Fibroblast of the conjunctiva (primary cell): ENCODE results near the gene RGS9BP.
"Not testable (repeated sequence)": the region's sequence is repeated elsewhere in the genome, so short reads cannot be mapped to it uniquely, and the experiment has no call there.

ENCODE experiments used
- DNase-seq: peaks from one replicate; pipeline ENCODE4 v3.0.0-alpha.2; 2010; ENCODE audit warnings: low read depth

The RGS9BP gene

GRCh38 chr19:32695506-32695905 lies 19.9 kb downstream of the RGS9BP start:
- not testable (repeated sequence) for DNase-seq

GRCh38 chr19:32696771-32697170 lies 21.1 kb downstream of the RGS9BP start:
- DNase-seq: not testable (repeated sequence)

DNA sequence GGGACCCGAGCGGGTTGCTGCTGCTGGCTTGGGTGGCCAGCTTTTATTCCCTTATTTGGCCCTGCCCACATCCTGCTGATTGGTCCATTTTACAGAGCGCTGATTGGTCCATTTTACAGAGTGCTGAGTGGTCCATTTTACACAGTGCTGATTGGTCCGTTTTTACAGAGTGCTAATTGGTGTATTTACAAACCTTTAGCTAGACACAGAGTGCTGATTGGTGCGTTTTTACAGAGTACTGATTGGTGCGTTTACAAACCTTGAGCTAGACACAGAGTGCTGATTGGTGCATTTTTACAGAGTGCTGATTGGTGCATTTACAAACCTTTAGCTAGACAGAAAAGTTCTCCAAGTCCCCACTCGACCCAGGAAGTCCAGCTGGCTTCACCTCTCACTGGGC lies 24.5 kb downstream of the RGS9BP start:
- DNase-seq: not testable (repeated sequence)

DNA sequence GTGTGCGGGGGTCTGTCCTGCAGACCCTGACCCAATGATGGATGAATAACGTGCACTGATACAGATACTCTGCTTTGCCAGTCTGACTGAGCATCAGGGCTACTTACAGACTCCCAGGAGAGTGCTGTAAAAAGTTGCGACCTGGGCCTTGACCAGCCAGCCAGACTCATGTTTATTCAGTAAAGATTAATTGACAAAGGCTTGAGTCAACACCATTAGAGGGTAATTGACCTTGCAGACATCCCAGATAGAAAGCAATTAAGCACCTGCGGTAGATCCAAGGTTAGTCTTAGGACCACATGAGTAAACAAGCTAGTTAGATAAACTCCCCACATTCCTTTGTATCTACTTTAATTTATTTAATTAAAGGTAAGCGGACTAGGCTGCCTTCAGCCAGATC lies 26.4 kb downstream of the RGS9BP start:
- no peak for DNase-seq

DNA sequence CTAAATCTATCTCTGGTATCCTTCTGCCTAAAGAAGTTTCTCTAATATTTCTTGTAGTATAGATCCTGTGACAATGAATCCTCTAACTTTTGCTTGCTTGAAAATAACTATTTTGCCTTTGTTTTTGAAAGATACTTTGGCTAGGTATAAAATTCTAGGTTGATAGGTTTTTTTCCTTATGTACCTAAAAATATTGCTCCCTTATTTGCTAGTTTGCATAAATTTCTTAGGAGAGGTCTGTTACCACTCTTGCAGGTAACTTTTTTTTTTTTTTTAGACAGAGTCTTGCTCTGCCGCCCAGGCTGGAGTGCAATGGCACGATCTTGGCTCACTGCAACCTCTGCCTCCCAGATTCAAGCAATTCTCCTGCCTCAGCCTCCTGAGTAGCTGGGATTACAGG lies 28.4 kb downstream of the RGS9BP start:
- DNase-seq: not testable (repeated sequence)

DNA sequence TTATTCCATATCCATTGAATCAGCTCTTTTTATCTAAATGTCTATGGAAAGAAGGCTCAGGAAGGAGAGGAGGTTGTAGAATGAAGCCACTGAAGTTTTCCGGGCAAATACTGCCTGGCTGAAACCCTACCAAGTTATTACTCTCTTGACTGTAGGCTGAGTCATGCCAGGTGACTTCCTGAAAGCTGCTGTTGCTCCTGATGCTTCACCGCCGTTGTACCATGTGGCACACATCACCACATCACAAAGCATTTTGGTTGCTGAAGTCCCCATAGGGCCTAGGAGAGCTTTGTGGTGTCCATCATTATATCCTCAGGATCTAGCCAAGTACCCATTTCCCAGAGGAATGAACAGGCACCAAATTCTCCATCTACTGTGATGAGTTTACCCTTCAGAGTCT lies 32.8 kb downstream of the RGS9BP start:
- DNase-seq: no peak

DNA sequence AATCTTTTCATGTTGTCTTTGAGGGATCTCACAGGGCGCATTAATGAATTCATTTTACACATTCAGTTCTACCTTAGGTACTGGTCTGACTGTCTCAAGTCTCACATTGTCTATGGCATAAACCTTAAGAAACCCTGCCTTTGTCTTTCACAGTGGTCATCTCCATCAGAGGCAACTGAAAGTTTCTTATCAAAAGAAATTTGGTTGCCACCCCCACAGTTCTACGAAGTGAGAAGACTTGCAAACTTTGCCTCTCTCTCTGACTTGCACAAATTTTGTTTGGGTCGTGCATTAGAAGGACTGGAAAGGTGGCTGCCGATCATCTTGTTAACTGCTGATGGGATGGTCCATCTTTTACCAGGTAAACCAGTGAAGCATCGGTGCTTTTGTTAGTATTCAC lies 33.4 kb downstream of the RGS9BP start:
- DNase-seq: no peak

- DNase-seq: no peak
These were observed 36.1 kb downstream of the RGS9BP start for GRCh38 chr19:32711747-32712146.

DNA sequence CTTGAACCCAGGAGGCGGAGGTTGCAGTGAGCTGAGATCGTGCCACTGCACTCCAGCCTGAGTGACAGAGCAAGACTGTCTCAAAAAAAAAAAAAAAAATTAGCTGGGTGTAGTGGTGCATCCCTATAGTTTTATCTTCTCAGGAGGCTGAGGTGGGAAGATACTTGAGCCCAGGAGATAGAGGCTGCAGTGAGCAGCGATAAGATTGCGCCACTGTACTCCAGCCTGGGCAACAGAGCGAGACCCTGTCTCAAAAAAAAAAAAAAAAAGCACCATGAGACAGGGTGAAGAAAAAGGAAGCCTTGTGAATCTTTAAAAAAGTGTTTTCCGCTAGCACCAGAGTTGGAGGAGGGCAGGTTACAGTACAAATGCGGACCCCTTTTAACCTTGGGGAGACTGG lies 40.6 kb downstream of the RGS9BP start:
- not testable (repeated sequence) for DNase-seq

DNA sequence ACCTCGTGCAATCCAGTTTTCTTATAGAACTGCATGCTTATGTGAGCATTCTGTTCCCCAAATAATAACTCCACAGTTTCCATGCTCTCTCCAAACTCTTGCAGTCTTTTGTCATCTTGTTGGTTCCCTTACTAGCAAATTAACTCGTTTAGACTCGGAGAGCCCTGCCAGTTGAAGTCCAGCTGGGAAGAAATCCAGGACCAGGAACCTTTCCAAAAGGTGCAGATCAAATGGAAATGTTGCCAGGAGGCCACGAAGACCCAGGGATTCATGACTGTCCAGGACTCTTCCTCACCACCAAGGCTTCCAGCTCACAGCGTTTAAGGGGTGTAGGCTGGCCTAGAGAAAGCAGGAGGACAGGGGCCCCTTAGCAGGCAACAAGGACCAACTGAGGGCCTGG lies 41.8 kb downstream of the RGS9BP start:
- no peak for DNase-seq

DNA sequence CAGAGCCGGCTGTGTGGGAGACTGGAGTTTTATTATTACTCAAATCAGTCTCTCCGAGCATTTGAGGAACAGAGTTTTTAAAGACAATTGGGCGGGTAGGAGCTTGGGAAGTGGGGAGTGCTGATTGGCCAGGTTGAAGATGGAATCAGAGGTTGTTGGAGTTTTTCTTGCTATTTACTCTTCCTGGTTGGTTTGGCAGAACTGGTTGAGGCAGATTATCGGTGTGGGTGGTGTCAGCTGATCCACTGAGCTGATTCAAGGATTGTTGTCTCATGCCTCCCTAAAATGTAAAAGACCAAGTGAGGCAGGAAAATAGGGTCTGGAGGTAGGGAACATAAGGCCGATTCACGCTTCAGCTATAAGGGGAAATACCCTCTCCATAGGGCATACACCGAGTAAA lies 42.6 kb downstream of the RGS9BP start:
- DNase-seq: no peak

GRCh38 chr19:32719611-32720059 lies 44.0 kb downstream of the RGS9BP start, which contains the start of gene TDRD12:
Gene TDRD12, plus strand, starts transcription at chr19:32719767. Its CDS starts 306 bp downstream, at chr19:32720073.
- DNase-seq: no peak

DNA sequence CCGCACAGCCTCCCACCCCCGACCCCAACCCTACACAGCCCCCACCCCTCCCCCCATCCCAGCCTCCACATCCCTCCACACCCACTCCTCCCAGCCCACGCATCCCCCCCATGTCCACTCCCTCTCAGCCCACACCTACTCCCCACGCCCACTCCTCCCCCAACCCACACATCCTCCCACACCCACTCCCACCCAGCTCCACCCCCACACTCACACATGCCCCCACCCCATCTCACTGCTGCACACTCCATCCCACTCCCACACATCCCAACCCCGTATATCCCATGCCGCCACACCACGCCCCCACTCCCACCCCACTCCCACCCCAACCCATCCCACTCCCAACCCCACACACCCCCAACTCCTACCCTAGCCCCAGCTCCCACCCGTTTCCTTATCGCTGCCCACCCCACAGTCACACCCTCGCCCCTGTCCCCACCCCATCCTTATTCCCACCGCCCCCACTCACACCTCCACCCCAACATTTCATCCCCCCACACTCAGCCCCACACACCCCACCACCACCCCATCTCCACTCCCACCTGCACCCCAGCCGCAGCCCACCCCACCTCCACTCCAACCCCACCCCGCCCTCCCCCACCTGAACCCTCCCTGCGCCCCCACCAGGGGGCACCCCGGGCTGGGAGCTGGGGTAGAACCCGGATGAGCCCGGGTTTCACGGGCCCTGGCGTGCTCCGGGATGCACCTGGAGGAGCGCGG lies 44.7 kb downstream of the RGS9BP start:
- DNase-seq: no peak

DNA sequence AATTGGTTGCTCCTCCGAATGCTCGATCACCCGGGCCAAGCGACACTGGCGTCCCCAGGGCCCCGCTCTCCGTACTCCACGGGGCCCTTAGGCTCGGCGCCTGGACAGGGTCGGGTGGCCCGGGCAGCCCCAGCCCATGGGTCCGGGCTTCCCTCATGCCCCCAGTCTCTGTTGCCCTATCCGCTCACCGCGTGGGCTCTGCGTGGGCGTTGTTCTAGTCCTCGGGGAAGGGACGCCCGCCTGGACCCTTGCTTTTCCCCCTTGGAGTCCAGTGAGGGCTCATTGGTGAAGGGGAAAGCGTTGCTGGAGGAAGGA lies 45.2 kb downstream of the RGS9BP start:
- DNase-seq: no peak
